Ovary (tissue), 9 donors: ENCODE results near the gene OPCML. TPM values are rescaled to one million over a fixed set of nuclear protein-coding genes. Genes with fewer than 3 reads are reported as not detected.

Experiments used
- DNase-seq, 5 donors: peaks; one replicate each; pipeline ENCODE4 v3.0.0-alpha.2; 2019 to 2020
- H3K27ac ChIP-seq, 2 donors: fragments of 200-600 bp; one replicate each; pipeline versions ENCODE4 v1.5.1 to v1.8.0; 2019 to 2022
- H3K27me3 ChIP-seq: fragments of 200-600 bp; one replicate; pipeline ENCODE4 v1.8.0; 2022
- H3K36me3 ChIP-seq: fragments of 200-600 bp; sonication (generic); one replicate; pipeline ENCODE4 v1.5.1; 2019
- H3K4me1 ChIP-seq: one replicate; pipeline ENCODE4 v1.8.1; 2013; ENCODE audit warnings: mild to moderate bottlenecking, moderate library complexity; ENCODE audit not compliant: insufficient read depth
- H3K4me3 ChIP-seq: fragments of 200-600 bp; sonication (generic); one replicate; pipeline ENCODE4 v1.5.1; 2017
- H3K9me3 ChIP-seq, 2 donors: fragments of 200-600 bp in 1 of 2; sonication (generic) in 1 of 2; one replicate each; pipeline versions ENCODE4 v1.5.1 to v1.8.1; 2013 to 2019; ENCODE audit warnings: mild to moderate bottlenecking in 1 of 2, moderate library complexity in 1 of 2
- CTCF ChIP-seq, 3 donors: fragments of 450-650 bp in 2 of 3; fragments of 200-600 bp in 1 of 3; IDR thresholded peaks; one replicate each; pipeline versions ENCODE4 v1.5.1 to v1.8.0; 2016 to 2022; ENCODE audit warnings: antibody characterized with exemption in 3 of 3, mild to moderate bottlenecking in 1 of 3
- EP300 ChIP-seq: sonication (generic); formaldehyde crosslinking; IDR thresholded peaks from one replicate; pipeline ENCODE4 v1.6.1; 2017; ENCODE audit warnings: antibody characterized with exemption
- POLR2A ChIP-seq: fragments of 450-650 bp; IDR thresholded peaks from one replicate; pipeline ENCODE4 v1.6.1; 2017; ENCODE audit warnings: antibody characterized with exemption, mild to moderate bottlenecking, moderate library complexity
- WGBS, 3 donors: extraction: QIAGEN DNeasy Blood & Tissue Kit in 1 of 3; methylation state at CpG; one replicate each; pipeline versions ENCODE4 v1.1.5 to v1.1.7; 2013 to 2017; 5-methylcytosine and 5-hydroxymethylcytosine counted together
- intact Hi-C, 4 donors: fragments of 100-400 bp; cut with DNase I; formaldehyde crosslinking; loops; one replicate each; pipeline versions ENCODE4 v1.11.0 to v1.15.1; 2022 to 2023
- polyA plus RNA-seq, 2 donors: library from polyadenylated mRNA; stranded (reverse); fragments of 200-250 nt in 1 of 2; fragments of 350-450 nt in 1 of 2; fragmentation: Illumina TruSeq in 1 of 2; extraction: RNeasy Lipid Tissue Mini Kit (QIAGEN cat#74804) in 1 of 2; gene quantifications; one replicate each; pipeline ENCODE4 v1.2.3, GENCODE V29; 2013 to 2014
- total RNA-seq, 7 donors: library from RNA; depleted of rRNA in 2 of 7; stranded (reverse); fragments of >200 nt in 2 of 7; fragmentation: NEBNext Ultra II Directional in 3 of 7; extraction: Animal tissue kit (Norgen Biotek cat#: 25700) in 3 of 7; gene quantifications; one replicate each; pipeline versions ENCODE4 v1.1.0 to v1.2.4, GENCODE V29; 2016 to 2023
- donor health status: DM: no; HTN: no; CAD: no; lungs with moderate emphysema.
- donor health status: DM: no; HTN: no; CAD: no.
- donor health status: Bipolar disorder and iron deficiency.
- donor health status: DM: yes; HTN: yes; CAD: no.
- donor health status: DM: no; HTN: no; CAD: no.
- donor health status: DM: yes; HTN: yes; CAD: no.

Gene OPCML
- total and polyA plus RNA-seq, 9 donors, result under 0.01 to 2.8 (median 0.32) TPM; not detected in 2

GRCh38 chr11:132907651-132908413 is 624.5 kb downstream of the OPCML start:
- TF ChIP-seq CTCF (IDR thresholded peaks at IDR 0.05), result no peak
- no peak for TF ChIP-seq EP300
- no peak for TF ChIP-seq POLR2A
- Histone ChIP-seq H3K27me3 (no peaks in the 10 kb centered on the region), H3K27ac (no peak overlapping the region), H3K4me1 (no peaks in the 10 kb centered on the region), H3K4me3 (no peak overlapping the region), H3K36me3 (no peaks in the 10 kb centered on the region), H3K9me3 (no peaks in the 10 kb centered on the region)
- intact Hi-C loops, result no loop called here
- 84 to 88% (median 87%) methylated on average over 8 of the region's 8 CpGs for WGBS, 3 donors
- DNase-seq, result no peak

GRCh38 chr11:132904607-132905006 is 627.7 kb downstream of the OPCML start:
- Histone ChIP-seq H3K4me3 (no peak overlapping the region), H3K9me3 (no peaks in the 10 kb centered on the region), H3K27ac (no peak overlapping the region), H3K36me3 (no peaks in the 10 kb centered on the region), H3K4me1 (no peaks in the 10 kb centered on the region), H3K27me3 (no peaks in the 10 kb centered on the region)
- no peak for TF ChIP-seq EP300
- TF ChIP-seq POLR2A, result no peak
- TF ChIP-seq CTCF (IDR thresholded peaks at IDR 0.05), result no peak
- WGBS, 3 donors, result 65 to 73% (median 68%) methylated on average over 5 of the region's 5 CpGs
- no peak for DNase-seq
- intact Hi-C loops, result no loop called here

GRCh38 chr11:132904091-132904490 is 628.2 kb downstream of the OPCML start:
- H3K27me3 ChIP-seq, result no peaks in the 10 kb centered on the region
- intact Hi-C loops, result no loop called here
- WGBS, 3 donors, result 53 to 79% (median 56%) methylated on average over 1 of the region's 1 CpG
- no peaks in the 10 kb centered on the region for H3K4me1 ChIP-seq
- DNase-seq, result no peak
- no peak overlapping the region for H3K27ac ChIP-seq
- no peaks in the 10 kb centered on the region for H3K9me3 ChIP-seq
- H3K4me3 ChIP-seq, result no peak overlapping the region
- no peak for TF ChIP-seq EP300
- TF ChIP-seq CTCF (IDR thresholded peaks at IDR 0.05), result no peak
- TF ChIP-seq POLR2A, result no peak
- H3K36me3 ChIP-seq, result no peaks in the 10 kb centered on the region

- no peaks in the 10 kb centered on the region for H3K9me3 ChIP-seq
- TF ChIP-seq EP300 (no peak), POLR2A (no peak), CTCF (IDR thresholded peaks at IDR 0.05) (no peak)
- no peaks in the 10 kb centered on the region for H3K36me3 ChIP-seq
- intact Hi-C loops, result no loop called here
- no peak overlapping the region for H3K27ac ChIP-seq
- H3K27me3 ChIP-seq, result no peaks in the 10 kb centered on the region
- H3K4me1 ChIP-seq, result no peaks in the 10 kb centered on the region
- 76 to 82% (median 79%) methylated on average over 14 of the region's 14 CpGs for WGBS, 3 donors
- H3K4me3 ChIP-seq, result no peak overlapping the region
- DNase-seq, result no peak
Observed at GRCh38 chr11:132901638-132902471, 630.4 kb downstream of the OPCML start.
